GM12878 (cell line): ENCODE results near the gene C1RL. TPM values are rescaled to one million over a fixed set of nuclear protein-coding genes. Genes with fewer than 3 reads are reported as not detected.

Experiments
- ATAC-seq: fragments of 200-7000 bp; cut with Tn5 transposase; 3 replicates; pipeline ENCODE4 v1.9.1; 2020; ENCODE audit warnings: mild to moderate bottlenecking, moderate library complexity
- BruUV-seq: library from RNA; stranded (reverse); fragments of 400-500 nt; replicated peaks from 2 replicates; lab custom pipeline; 2021; lab: Mats Ljungman, UMichigan
- CTCF ChIA-PET: fragments of 300-600 bp; sonication (Branson Sonifier 250); formaldehyde crosslinking; extraction: SDS; loops from one replicate; lab custom pipeline; 2021; ENCODE audit warnings: inconsistent platforms; lab: Yijun Ruan, JAX
- POLR2A ChIA-PET: fragments of 350-600 bp; formaldehyde crosslinking; extraction: SDS; loops from one replicate; lab custom pipeline; 2021; ENCODE audit warnings: inconsistent platforms; lab: Charles Lee
- RAD21 ChIA-PET: fragments of 300-600 bp; sonication (Branson Sonifier 250); formaldehyde crosslinking; loops from one replicate; lab custom pipeline; 2023; ENCODE audit warnings: antibody characterized with exemption; ENCODE audit not compliant: unreplicated experiment; lab: Charles Lee
- SMC1A ChIA-PET: fragments of 300-600 bp; sonication (Branson Sonifier 250); formaldehyde crosslinking; loops from one replicate; lab custom pipeline; 2023; ENCODE audit not compliant: unreplicated experiment, uncharacterized antibody; lab: Charles Lee
- DNase-seq: peaks from one replicate; pipeline ENCODE4 v3.0.0-alpha.2; 2011; ENCODE audit warnings: low read depth, low spot score
- FAIRE-seq: peaks from 3 replicates; lab custom pipeline; 2011; peaks lifted over from hg19 to GRCh38; lab: Jason Lieb, UNC
- H2AFZ ChIP-seq: 2 replicates; pipeline ENCODE4 v1.6.0; 2011; ENCODE audit warnings: low read depth, low read length, control low read depth; ENCODE audit not compliant: control insufficient read depth
- H3K27ac ChIP-seq: 2 replicates; pipeline ENCODE4 v1.5.1; 2011; ENCODE audit warnings: control low read depth; ENCODE audit not compliant: control insufficient read depth, insufficient read depth
- H3K27me3 ChIP-seq, 2 experiments: replicated peaks in 1 of 2; 2 replicates each; pipeline versions ENCODE4 v1.6.0 to v1.6.1; 2011; ENCODE audit warnings: low read length in 1 of 2; ENCODE audit not compliant: control insufficient read depth in 2 of 2, insufficient read depth in 2 of 2
- H3K36me3 ChIP-seq, 2 experiments: 2 replicates each; pipeline ENCODE4 v1.5.1; 2011; ENCODE audit warnings: low read length in 1 of 2; ENCODE audit not compliant: control insufficient read depth in 2 of 2, insufficient read depth in 2 of 2
- H3K4me1 ChIP-seq: 2 replicates; pipeline ENCODE4 v1.6.1; 2011; ENCODE audit warnings: mild to moderate bottlenecking, low read length, moderate library complexity, mixed read lengths; ENCODE audit not compliant: control insufficient read depth, insufficient read depth
- H3K4me2 ChIP-seq: 2 replicates; pipeline ENCODE4 v1.6.0; 2011; ENCODE audit warnings: control low read depth; ENCODE audit not compliant: control insufficient read depth, insufficient read depth
- H3K4me3 ChIP-seq: fragments of 200-600 bp; sonication (generic); 2 replicates; pipeline ENCODE4 v1.5.1; 2016
- H3K79me2 ChIP-seq: 2 replicates; pipeline ENCODE4 v1.6.0; 2011; ENCODE audit warnings: low read length; ENCODE audit not compliant: control insufficient read depth, insufficient read depth
- H3K9ac ChIP-seq: 2 replicates; pipeline ENCODE4 v1.8.0; 2011; ENCODE audit warnings: low read length, control low read depth, mixed read lengths; ENCODE audit not compliant: control insufficient read depth, insufficient read depth
- H3K9me3 ChIP-seq: replicated peaks from 3 replicates; pipeline ENCODE4 v1.5.1; 2011; ENCODE audit warnings: mild to moderate bottlenecking, low read length; ENCODE audit not compliant: control insufficient read depth, insufficient read depth
- H4K20me1 ChIP-seq: 2 replicates; pipeline ENCODE4 v1.6.0; 2011; ENCODE audit not compliant: control insufficient read depth, insufficient read depth
- BHLHE40 ChIP-seq, 2 experiments: fragments of 450-650 bp in 1 of 2; IDR thresholded peaks; 2 replicates each; pipeline ENCODE4 v1.6.1; 2011 to 2017; ENCODE audit warnings: low read depth in 2 of 2, borderline replicate concordance in 1 of 2, improper control_type of control experiment in 1 of 2, low read length in 1 of 2, mild to moderate bottlenecking in 1 of 2
- DPF2 ChIP-seq: fragments of 450-650 bp; IDR thresholded peaks from 2 replicates; pipeline ENCODE4 v1.6.1; 2017; ENCODE audit warnings: mild to moderate bottlenecking
- HDGF ChIP-seq: fragments of 450-650 bp; IDR thresholded peaks from 2 replicates; pipeline ENCODE4 v1.6.1; 2016; ENCODE audit warnings: antibody characterized with exemption
- IKZF1 ChIP-seq: fragments of 450-650 bp; conservative IDR thresholded peaks from 2 replicates; pipeline ENCODE4 v1.6.1; 2017; ENCODE audit warnings: antibody characterized with exemption, mild to moderate bottlenecking
- IRF5 ChIP-seq: fragments of 450-650 bp; IDR thresholded peaks from 2 replicates; pipeline ENCODE4 v1.6.1; 2017; ENCODE audit warnings: borderline replicate concordance
- KAT2A ChIP-seq: conservative IDR thresholded peaks from 2 replicates; pipeline ENCODE4 v1.6.1; 2011; ENCODE audit warnings: low read depth, low read length; ENCODE audit not compliant: control insufficient read depth
- WRNIP1 ChIP-seq: IDR thresholded peaks from 2 replicates; pipeline ENCODE4 v1.6.1; 2011; ENCODE audit warnings: low read depth, low read length, improper control_type of control experiment, borderline replicate concordance
- YY1 ChIP-seq: IDR thresholded peaks from 2 replicates; pipeline ENCODE4 v1.6.1; 2011; ENCODE audit warnings: low read depth, mild to moderate bottlenecking, low read length
- WGBS: methylation state at CpG from one replicate; pipeline ENCODE4 v1.1.6; 2016; ENCODE audit warnings: low lambda C conversion rate; ENCODE audit not compliant: insufficient replicate concordance, insufficient coverage; ENCODE audit errors: missing lambda C conversion rate; 5-methylcytosine and 5-hydroxymethylcytosine counted together
- in situ Hi-C: fragments of 300-500 bp; cut with MboI; formaldehyde crosslinking; loops from 9 replicates; pipeline ENCODE4 v1.14.3; 2018; ENCODE audit warnings: mixed read lengths
- intact Hi-C: fragments of 100-400 bp; cut with micrococcal nuclease; formaldehyde crosslinking; loops from one replicate; pipeline ENCODE4 v1.14.2; 2022; ENCODE audit not compliant: unreplicated experiment
- polyA plus RNA-seq, 11 experiments: library from polyadenylated mRNA; depleted of rRNA in 4 of 11; unstranded in 6 of 11; stranded (reverse) in 5 of 11; fragments of >200 nt; fragmentation: Nextera tagmentation in 4 of 11; fragmentation: Illumina TruSeq in 1 of 11; extraction: Ambion mirVana in 4 of 11; extraction: Trizol in 1 of 11; gene quantifications; 1 replicate in 1 of 11; 2 replicates in 10 of 11; pipeline versions ENCODE4 v1.2.1 to v1.2.3, GENCODE V29; 2011 to 2016; ENCODE audit warnings: inconsistent platforms in 2 of 11, missing spikeins in 2 of 11, low read depth in 1 of 11
- total RNA-seq, 4 experiments: library from RNA; depleted of rRNA in 3 of 4; stranded (reverse); fragments of >200 nt in 3 of 4; fragmentation: Illumina TruSeq in 1 of 4; extraction: Trizol in 1 of 4; gene quantifications; 2 replicates each; pipeline versions ENCODE4 v1.2.1 to v1.2.3, GENCODE V29; 2013 to 2021

The C1RL gene
- total and polyA plus RNA-seq, 10 of the 15 experiments (the other 5 are each of a cell fraction or from before 2014, with no cell fraction given) = 1.3 to 12.8 (median 8.1) TPM

DNA sequence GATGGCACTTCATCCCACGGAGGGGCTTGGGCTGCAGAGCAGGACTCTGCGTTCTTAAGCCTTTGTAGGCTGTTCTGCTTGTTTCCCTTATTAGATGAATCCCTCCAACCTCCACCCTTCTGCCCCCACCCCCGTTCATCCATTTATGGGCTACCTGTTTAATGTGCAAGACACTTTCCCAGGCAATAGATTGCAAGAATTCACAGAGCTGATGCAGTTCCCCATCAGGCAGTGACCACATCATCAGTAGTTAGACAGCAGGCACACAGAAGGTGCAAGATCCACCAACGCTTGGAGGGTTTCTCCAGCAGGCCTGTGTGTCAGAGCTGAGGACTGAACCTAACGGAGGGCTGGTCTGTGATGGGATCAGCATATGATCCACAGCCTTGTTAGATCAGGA is 15.5 kb downstream of the C1RL start:
- no peak for TF ChIP-seq YY1
- no peak for TF ChIP-seq WRNIP1
- TF ChIP-seq IRF5 = no peak
- TF ChIP-seq DPF2 = no peak
- TF ChIP-seq KAT2A = no peak
- TF ChIP-seq BHLHE40 (IDR thresholded peaks at IDR 0.05; ENCODE audit: borderline replicate concordance in 1 of 2, low read depth in 2 of 2, low read length in 1 of 2) = no peak
- TF ChIP-seq IKZF1 = no peak
- TF ChIP-seq HDGF = no peak
- TF ChIP-seq, all 136 proteins: peak for 0
- Histone ChIP-seq H3K9ac (no peak overlapping the region), H4K20me1 (no peaks in the 10 kb centered on the region), H3K36me3 (no peaks in the 10 kb centered on the region), H2AFZ (no peak overlapping the region), H3K4me3 (no peak overlapping the region), H3K27me3 (no peaks in the 10 kb centered on the region; a peak in 1 of 4 replicates), H3K27ac (no peak overlapping the region), H3K79me2 (no peaks in the 10 kb centered on the region), H3K9me3 (no peaks in the 10 kb centered on the region), H3K4me2 (no peak overlapping the region), H3K4me1 (no peaks in the 10 kb centered on the region)
- POLR2A ChIA-PET = no interaction called here
- no TSS peak for BruUV-seq
- DNase-seq = no peak
- no peak for ATAC-seq
- no peak for FAIRE-seq
- RAD21 ChIA-PET = interaction anchor here (1.4 kb wide), 2 partner anchors 15 to 149 kb away, joined by 4 read pairs; partner anchors contain the start of gene C12orf57
- SMC1A ChIA-PET = interaction anchor here (0.9 to 1.6 kb wide), 3 partner anchors 14 to 133 kb away, joined by 3 to 7 read pairs (median 4); no protein-coding TSS in a partner anchor
- 38% methylated on average over 5 of the region's 5 CpGs for WGBS
- CTCF ChIA-PET = interaction anchor here (0.8 to 6.3 kb wide), 11 partner anchors 12 to 221 kb away, joined by 3 to 32 read pairs (median 4); partner anchors contain the start of genes C12orf57, C1RL, RNU7-1 and SPSB2
- intact Hi-C loops = loop anchor here (5.0 kb wide), 3 partner anchors 76 to 171 kb away; partner anchors contain the start of genes EMG1, LPCAT3 and PHB2
- in situ Hi-C loops = no loop called here
